Right lobe of liver (tissue), 6 donors: ENCODE results near the gene MOB4. TPM values are rescaled to one million over a fixed set of nuclear protein-coding genes. Genes with fewer than 3 reads are reported as not detected.

Experiments used
- ATAC-seq, 4 donors: fragments of 200-7000 bp; cut with Tn5 transposase; one replicate each; pipeline ENCODE4 v1.9.1; 2020; ENCODE audit warnings: mild to moderate bottlenecking in 4 of 4, moderate library complexity in 4 of 4
- DNase-seq, 3 donors: peaks; one replicate each; pipeline ENCODE4 v3.0.0-alpha.2; 2020
- H3K27ac ChIP-seq, 3 donors: fragments of 200-600 bp; one replicate each; pipeline ENCODE4 v1.8.0; 2022
- H3K27me3 ChIP-seq, 2 donors: fragments of 200-600 bp; one replicate each; pipeline ENCODE4 v1.8.0; 2022
- H3K36me3 ChIP-seq, 4 donors: fragments of 200-600 bp; sonication (generic) in 1 of 4; one replicate each; pipeline versions ENCODE4 v1.5.1 to v1.8.0; 2017 to 2022; ENCODE audit warnings: control low read depth in 1 of 4
- H3K4me1 ChIP-seq, 4 donors: fragments of 200-600 bp; sonication (generic) in 1 of 4; one replicate each; pipeline versions ENCODE4 v1.5.1 to v1.8.0; 2017 to 2022; ENCODE audit warnings: control low read depth in 1 of 4
- H3K4me3 ChIP-seq, 3 donors: fragments of 200-600 bp; one replicate each; pipeline ENCODE4 v1.8.0; 2022
- H3K9me3 ChIP-seq, 4 donors: fragments of 200-600 bp; sonication (generic) in 1 of 4; one replicate each; pipeline versions ENCODE4 v1.5.1 to v1.8.0; 2017 to 2022; ENCODE audit warnings: control low read depth in 1 of 4
- POLR2A ChIP-seq: fragments of 450-650 bp; IDR thresholded peaks from one replicate; pipeline ENCODE4 v1.6.1; 2017; ENCODE audit warnings: antibody characterized with exemption, mild to moderate bottlenecking
- WGBS: methylation state at CpG from one replicate; pipeline ENCODE4 v1.1.6; 2018; ENCODE audit warnings: low coverage, low lambda C conversion rate; ENCODE audit not compliant: insufficient coverage; ENCODE audit errors: missing lambda C conversion rate; 5-methylcytosine and 5-hydroxymethylcytosine counted together
- intact Hi-C, 2 donors: fragments of 100-400 bp; cut with DNase I; formaldehyde crosslinking; loops; one replicate each; pipeline versions ENCODE4 v1.11.2 to v1.14.1; 2022
- small RNA-seq, 2 experiments: library from RNA; depleted of rRNA; stranded (forward); fragments of <200 nt; gene quantifications; one replicate each; pipeline ENCODE3, GENCODE V24; 2016
- total RNA-seq, 6 experiments: library from RNA; depleted of rRNA in 2 of 6; stranded (reverse); fragments of >200 nt in 2 of 6; fragmentation: NEBNext Ultra II Directional in 3 of 6; extraction: Animal tissue kit (Norgen Biotek cat#: 25700) in 3 of 6; gene quantifications; one replicate each; pipeline versions ENCODE4 v1.1.0 to v1.2.4, GENCODE V29; 2016 to 2023
- TF ChIP-seq, protein P1 (sequence below), 4 donors: fragments of 200-600 bp in 3 of 4; fragments of 450-650 bp in 1 of 4; IDR thresholded peaks; one replicate each; pipeline versions ENCODE4 v1.5.1 to v1.8.0; 2016 to 2022; ENCODE audit warnings: antibody characterized with exemption in 4 of 4, mild to moderate bottlenecking in 2 of 4
- donor health status: DM: no; HTN: yes; CAD: no.
- donor health status: DM: no; HTN: no; CAD: no.
- donor health status: DM: no; HTN: no; CAD: no.
- donor health status: DM: no; HTN: yes; CAD: no.
- donor health status: DM: no; HTN: yes; CAD: no.

Gene MOB4
- total RNA-seq, 6 experiments from 2014 or later, result 3.4 to 10.7 (median 8.0) TPM

DNA sequence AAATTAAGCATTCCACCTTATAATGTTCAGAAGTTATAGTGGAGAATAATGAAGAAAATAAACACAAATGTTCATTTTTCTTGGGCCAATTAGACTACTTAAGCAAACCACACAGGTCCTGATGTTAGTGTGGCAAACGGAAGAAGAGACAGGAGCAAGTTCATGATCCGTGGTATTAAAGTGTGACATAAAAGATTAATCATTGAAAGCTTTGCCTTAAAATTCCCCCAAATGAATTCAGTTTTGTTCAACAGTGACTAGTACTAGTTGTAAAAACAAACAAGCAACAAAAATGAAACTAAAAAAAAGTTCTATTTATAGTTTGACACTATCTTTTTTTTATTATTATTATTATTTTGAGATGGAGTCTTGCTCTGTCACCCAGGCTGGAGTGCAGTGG is 85.9 kb downstream of the MOB4 start:
- no peaks in the 10 kb centered on the region for H3K9me3 ChIP-seq
- ATAC-seq (no peak), DNase-seq (no peak)
- intact Hi-C loops, result no loop called here
- WGBS, result 58% methylated on average over 2 of the region's 2 CpGs
- H3K27me3 ChIP-seq, result no peaks in the 10 kb centered on the region
- no peak overlapping the region for H3K27ac ChIP-seq
- H3K36me3 ChIP-seq, result no peaks in the 10 kb centered on the region
- no peaks in the 10 kb centered on the region for H3K4me1 ChIP-seq
- H3K4me3 ChIP-seq, result no peak overlapping the region
- no peak for TF ChIP-seq POLR2A
- TF ChIP-seq, protein P1, sequence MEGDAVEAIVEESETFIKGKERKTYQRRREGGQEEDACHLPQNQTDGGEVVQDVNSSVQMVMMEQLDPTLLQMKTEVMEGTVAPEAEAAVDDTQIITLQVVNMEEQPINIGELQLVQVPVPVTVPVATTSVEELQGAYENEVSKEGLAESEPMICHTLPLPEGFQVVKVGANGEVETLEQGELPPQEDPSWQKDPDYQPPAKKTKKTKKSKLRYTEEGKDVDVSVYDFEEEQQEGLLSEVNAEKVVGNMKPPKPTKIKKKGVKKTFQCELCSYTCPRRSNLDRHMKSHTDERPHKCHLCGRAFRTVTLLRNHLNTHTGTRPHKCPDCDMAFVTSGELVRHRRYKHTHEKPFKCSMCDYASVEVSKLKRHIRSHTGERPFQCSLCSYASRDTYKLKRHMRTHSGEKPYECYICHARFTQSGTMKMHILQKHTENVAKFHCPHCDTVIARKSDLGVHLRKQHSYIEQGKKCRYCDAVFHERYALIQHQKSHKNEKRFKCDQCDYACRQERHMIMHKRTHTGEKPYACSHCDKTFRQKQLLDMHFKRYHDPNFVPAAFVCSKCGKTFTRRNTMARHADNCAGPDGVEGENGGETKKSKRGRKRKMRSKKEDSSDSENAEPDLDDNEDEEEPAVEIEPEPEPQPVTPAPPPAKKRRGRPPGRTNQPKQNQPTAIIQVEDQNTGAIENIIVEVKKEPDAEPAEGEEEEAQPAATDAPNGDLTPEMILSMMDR (IDR thresholded peaks at IDR 0.05), result no peak

Small RNA genes lying within 50 kb of the gene (small RNA-seq; reads per million reads assigned to genes)
- 0 reads per million in 2 experiments for gene AC020550.1

Other genes with a start within 250 kb of the MOB4 start
- gene ANKRD44, start 205.3 kb upstream of the MOB4 start, total RNA-seq, result 10 to 100 TPM in 4 of 6 experiments, 1 to 10 TPM in 2; 7.9 to 19.5 (median 13.3) TPM
- 100 to 1,000 TPM in 3 of 6 experiments, 10 to 100 TPM in 3; 74.6 to 113 (median 100) TPM for gene SF3B1, start 81.0 kb upstream of the MOB4 start, total RNA-seq
- 10 to 100 TPM; 11.7 to 23.7 (median 17.1) TPM for gene COQ10B, start 62.5 kb upstream of the MOB4 start, total RNA-seq
- gene HSPD1, start 16.2 kb upstream of the MOB4 start, total RNA-seq, result 100 to 1,000 TPM; 241 to 552 (median 353) TPM
- 100 to 1,000 TPM in 4 of 6 experiments, 10 to 100 TPM in 2; 91.8 to 318 (median 209) TPM for gene HSPE1, start 15.7 kb upstream of the MOB4 start, total RNA-seq
- 1 to 10 TPM in 4 of 6 experiments, under 1 TPM in 2; 0.58 to 1.9 (median 1.0) TPM for gene RFTN2, start 159.5 kb downstream of the MOB4 start, total RNA-seq
- 10 to 100 TPM in 2 of 6 experiments, 1 to 10 TPM in 4; 5.1 to 15.1 (median 6.6) TPM for gene MARS2, start 189.3 kb downstream of the MOB4 start, total RNA-seq